Subcutaneous abdominal adipose tissue (tissue), 5 donors: ENCODE data around the gene OLFML2A.

Experiments
- H3K27ac ChIP-seq: one replicate; pipeline ENCODE4 v1.7.0; 2013; ENCODE audit warnings: low read depth, mild to moderate bottlenecking, inconsistent platforms, low read length, moderate library complexity
- H3K27me3 ChIP-seq, 5 donors: one replicate each; pipeline ENCODE4 v1.7.0; 2013; ENCODE audit warnings: low read length in 5 of 5, inconsistent platforms in 1 of 5; ENCODE audit not compliant: control insufficient read depth in 5 of 5, insufficient read depth in 4 of 5
- H3K36me3 ChIP-seq, 5 donors: one replicate each; pipeline ENCODE4 v1.7.0; 2013; ENCODE audit warnings: low read length in 5 of 5; ENCODE audit not compliant: control insufficient read depth in 5 of 5, insufficient read depth in 5 of 5
- H3K4me1 ChIP-seq, 5 donors: one replicate each; pipeline ENCODE4 v1.7.0; 2013; ENCODE audit warnings: low read length in 5 of 5, mild to moderate bottlenecking in 3 of 5, moderate library complexity in 1 of 5; ENCODE audit not compliant: control insufficient read depth in 5 of 5, insufficient read depth in 5 of 5
- H3K4me3 ChIP-seq, 5 donors: one replicate each; pipeline ENCODE4 v1.7.0; 2013; ENCODE audit warnings: low read length in 5 of 5, low read depth in 1 of 5
- H3K9ac ChIP-seq, 5 donors: one replicate each; pipeline ENCODE4 v1.7.0; 2013; ENCODE audit warnings: low read length in 5 of 5, mild to moderate bottlenecking in 4 of 5, moderate library complexity in 3 of 5
- H3K9me3 ChIP-seq, 5 donors: one replicate each; pipeline ENCODE4 v1.7.0; 2013; ENCODE audit warnings: low read length in 5 of 5; ENCODE audit not compliant: control insufficient read depth in 5 of 5
- donor health status: healthy.
- donor health status: healthy.
- donor health status: healthy.
- donor health status: healthy.
- donor health status: healthy.

Gene OLFML2A

GRCh38 chr9:124758691-124759090 lies 18.2 kb upstream of the OLFML2A start:
- Histone ChIP-seq H3K9ac (no peak overlapping the region), H3K27ac (no peak overlapping the region), H3K27me3 (peaks cover 10 to 46% (median 16%) of the 10 kb centered on the region in 5 donors), H3K36me3 (no peaks in the 10 kb centered on the region), H3K4me3 (no peak overlapping the region), H3K4me1 (no peaks in the 10 kb centered on the region), H3K9me3 (no peaks in the 10 kb centered on the region)

- no peak overlapping the region for H3K4me3 ChIP-seq
- H3K9ac ChIP-seq = no peak overlapping the region
- no peak overlapping the region for H3K27ac ChIP-seq
- no peaks in the 10 kb centered on the region for H3K9me3 ChIP-seq
- H3K4me1 ChIP-seq = no peaks in the 10 kb centered on the region
- no peaks in the 10 kb centered on the region for H3K36me3 ChIP-seq
- peaks cover 10 to 47% (median 13%) of the 10 kb centered on the region in 5 donors for H3K27me3 ChIP-seq
Observed at GRCh38 chr9:124759327-124759726, 17.6 kb upstream of the OLFML2A start.

GRCh38 chr9:124760719-124761118 lies 16.2 kb upstream of the OLFML2A start:
- no peaks in the 10 kb centered on the region for H3K4me1 ChIP-seq
- no peaks in the 10 kb centered on the region for H3K36me3 ChIP-seq
- H3K27me3 ChIP-seq = peaks cover 4 to 38% (median 13%) of the 10 kb centered on the region in 5 donors
- H3K9ac ChIP-seq = no peak overlapping the region
- no peaks in the 10 kb centered on the region for H3K9me3 ChIP-seq
- no peak overlapping the region for H3K4me3 ChIP-seq
- no peak overlapping the region for H3K27ac ChIP-seq

GRCh38 chr9:124761196-124761595 lies 15.7 kb upstream of the OLFML2A start:
- Histone ChIP-seq H3K4me3 (no peak overlapping the region), H3K27me3 (peaks cover 4 to 36% (median 13%) of the 10 kb centered on the region in 5 donors), H3K9me3 (no peaks in the 10 kb centered on the region), H3K27ac (no peak overlapping the region), H3K9ac (no peak overlapping the region), H3K4me1 (no peaks in the 10 kb centered on the region), H3K36me3 (no peaks in the 10 kb centered on the region)

GRCh38 chr9:124761710-124762109 lies 15.2 kb upstream of the OLFML2A start:
- H3K27ac ChIP-seq = no peak overlapping the region
- peaks cover 4 to 41% (median 14%) of the 10 kb centered on the region in 5 donors for H3K27me3 ChIP-seq
- H3K9ac ChIP-seq = no peak overlapping the region
- H3K36me3 ChIP-seq = no peaks in the 10 kb centered on the region
- no peaks in the 10 kb centered on the region for H3K9me3 ChIP-seq
- no peaks in the 10 kb centered on the region for H3K4me1 ChIP-seq
- H3K4me3 ChIP-seq = no peak overlapping the region

- Histone ChIP-seq H3K27ac (no peak overlapping the region), H3K9ac (no peak overlapping the region), H3K4me3 (no peak overlapping the region), H3K27me3 (peaks cover 4 to 46% (median 16%) of the 10 kb centered on the region in 5 donors), H3K36me3 (no peaks in the 10 kb centered on the region), H3K4me1 (no peaks in the 10 kb centered on the region), H3K9me3 (no peaks in the 10 kb centered on the region)
Observed at GRCh38 chr9:124762633-124763032, 14.3 kb upstream of the OLFML2A start.

- Histone ChIP-seq H3K36me3 (no peaks in the 10 kb centered on the region), H3K4me3 (no peak overlapping the region), H3K27ac (no peak overlapping the region), H3K9me3 (no peaks in the 10 kb centered on the region), H3K4me1 (peaks cover 0 to 7% (median 5%) of the 10 kb centered on the region in 5 donors), H3K9ac (no peak overlapping the region), H3K27me3 (peaks cover 8 to 57% (median 18%) of the 10 kb centered on the region in 5 donors)
Observed at GRCh38 chr9:124764774-124765438, 12.0 kb upstream of the OLFML2A start.

GRCh38 chr9:124765439-124765835 lies 11.5 kb upstream of the OLFML2A start:
- peaks cover 0 to 13% (median 11%) of the 10 kb centered on the region in 5 donors for H3K4me1 ChIP-seq
- no peaks in the 10 kb centered on the region for H3K9me3 ChIP-seq
- no peaks in the 10 kb centered on the region for H3K36me3 ChIP-seq
- no peak overlapping the region for H3K9ac ChIP-seq
- H3K27me3 ChIP-seq = peaks cover 12 to 62% (median 23%) of the 10 kb centered on the region in 5 donors
- no peak overlapping the region for H3K4me3 ChIP-seq
- H3K27ac ChIP-seq = no peak overlapping the region

- H3K27me3 ChIP-seq = peaks cover 8 to 57% (median 23%) of the 10 kb centered on the region in 5 donors
Observed at GRCh38 chr9:124766326-124766725, 10.6 kb upstream of the OLFML2A start.

GRCh38 chr9:124766815-124767554 lies 9.9 kb upstream of the OLFML2A start:
- Histone ChIP-seq H3K9me3 (no peaks in the 10 kb centered on the region), H3K9ac (no peak overlapping the region), H3K27me3 (peaks cover 8 to 52% (median 23%) of the 10 kb centered on the region in 5 donors), H3K27ac (no peak overlapping the region), H3K4me1 (peaks cover 0 to 27% (median 24%) of the 10 kb centered on the region in 5 donors), H3K36me3 (no peaks in the 10 kb centered on the region), H3K4me3 (no peak overlapping the region)

More at GRCh38 chr9:124766326-124766725, 10.6 kb upstream of the OLFML2A start:
- Histone ChIP-seq H3K9me3 (no peaks in the 10 kb centered on the region), H3K9ac (no peak overlapping the region), H3K27ac (no peak overlapping the region), H3K4me1 (peaks cover 0 to 20% (median 17%) of the 10 kb centered on the region in 5 donors), H3K36me3 (no peaks in the 10 kb centered on the region), H3K4me3 (no peak overlapping the region)
